Gastrocnemius medialis (tissue), 4 donors: ENCODE results near the gene RNU6-9. TPM values are rescaled to one million over a fixed set of nuclear protein-coding genes. Genes with fewer than 3 reads are reported as not detected.
"Not testable (repeated sequence)": the region's sequence is repeated elsewhere in the genome, so short reads cannot be mapped to it uniquely, and the experiment has no call there.

ENCODE experiments used
- ATAC-seq, 2 donors: fragments of 150-250 bp; one replicate each; pipeline ENCODE4 v1.9.1; 2016
- DNase-seq, 2 donors: peaks; one replicate each; pipeline ENCODE4 v3.0.0-alpha.2; 2019
- H3K27ac ChIP-seq, 4 donors: fragments of 200-600 bp; sonication (generic); 1 replicate in 1 of 4; 2 replicates in 3 of 4; pipeline ENCODE4 v1.5.1; 2016 to 2018; ENCODE audit warnings: mild to moderate bottlenecking in 2 of 4, moderate library complexity in 1 of 4
- H3K27me3 ChIP-seq, 3 donors: fragments of 200-600 bp; sonication (generic) in 2 of 3; 1 replicate in 1 of 3; 2 replicates in 2 of 3; pipeline versions ENCODE4 v1.5.1 to v1.6.0; 2016 to 2019; ENCODE audit warnings: mild to moderate bottlenecking in 1 of 3, moderate library complexity in 1 of 3
- H3K36me3 ChIP-seq, 2 donors: fragments of 200-600 bp; sonication (generic) in 1 of 2; one replicate each; pipeline ENCODE4 v1.5.1; 2017 to 2018
- H3K4me1 ChIP-seq, 2 donors: fragments of 200-600 bp; sonication (generic) in 1 of 2; one replicate each; pipeline ENCODE4 v1.5.1; 2016 to 2017; ENCODE audit warnings: mild to moderate bottlenecking in 2 of 2
- H3K4me3 ChIP-seq, 4 donors: fragments of 200-600 bp; sonication (generic) in 3 of 4; 1 replicate in 1 of 4; 2 replicates in 3 of 4; pipeline ENCODE4 v1.5.1; 2016 to 2019; ENCODE audit warnings: mild to moderate bottlenecking in 2 of 4
- H3K9me3 ChIP-seq, 3 donors: fragments of 200-600 bp; sonication (generic) in 2 of 3; 1 replicate in 1 of 3; 2 replicates in 2 of 3; pipeline ENCODE4 v1.5.1; 2016 to 2019
- POLR2A ChIP-seq, 2 donors: fragments of 450-650 bp; IDR thresholded peaks; one replicate each; pipeline ENCODE4 v1.6.1; 2017; ENCODE audit warnings: antibody characterized with exemption in 2 of 2, mild to moderate bottlenecking in 2 of 2, moderate library complexity in 2 of 2
- in situ Hi-C, 4 donors: fragments of 200-750 bp; cut with MboI; loops; one replicate each; pipeline versions ENCODE4 v1.15.0 to v1.8.0; 2017; ENCODE audit warnings: low sequenced_read_pairs in 4 of 4
- intact Hi-C: fragments of 100-400 bp; cut with DNase I; formaldehyde crosslinking; loops from one replicate; pipeline ENCODE4 v1.15.1; 2023; ENCODE audit warnings: low total_unique reads
- total RNA-seq, 4 donors: library from RNA; depleted of rRNA; stranded (reverse); fragments of >200 nt; gene quantifications; one replicate each; pipeline versions ENCODE4 v1.1.0 to v1.2.3, GENCODE V29; 2016
- TF ChIP-seq, protein P1 (sequence below), 5 experiments: fragments of 450-650 bp in 3 of 5; fragments of 200-600 bp in 2 of 5; sonication (generic) in 2 of 5; IDR thresholded peaks in 4 of 5; conservative IDR thresholded peaks in 1 of 5; 1 replicate in 4 of 5; 2 replicates in 1 of 5; pipeline ENCODE4 v1.5.1; 2016 to 2019; ENCODE audit warnings: antibody characterized with exemption in 5 of 5, mild to moderate bottlenecking in 3 of 5, moderate library complexity in 3 of 5

RNU6-9 gene
- total RNA-seq, 4 donors from 2014 or later = not detected

DNA sequence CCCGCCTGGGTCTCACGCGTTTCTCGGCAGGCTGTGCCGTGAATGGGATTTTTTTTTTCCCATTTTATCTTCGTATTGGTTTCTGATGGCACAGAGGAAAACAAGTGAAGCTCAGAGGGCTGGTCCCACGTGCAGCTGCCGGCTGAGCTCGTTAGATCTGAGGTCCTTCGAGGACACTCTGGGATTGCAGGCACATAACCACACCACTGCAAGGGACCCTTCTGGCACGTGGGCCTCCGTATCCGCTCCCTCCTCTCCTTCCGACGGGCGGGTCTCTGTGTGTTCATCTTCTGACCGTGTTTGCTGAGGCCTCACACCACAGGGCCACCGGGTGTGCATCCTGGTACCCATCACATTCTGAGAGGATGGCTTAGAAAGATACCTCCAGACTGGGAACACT lies 17.2 kb upstream of the RNU6-9 start:
- Histone ChIP-seq H3K36me3 (peaks cover 0 to 35% of the 10 kb centered on the region in 2 donors), H3K9me3 (no peaks in the 10 kb centered on the region), H3K27me3 (no peaks in the 10 kb centered on the region), H3K4me3 (no peak overlapping the region), H3K27ac (no peak overlapping the region), H3K4me1 (no peaks in the 10 kb centered on the region)
- in situ Hi-C loops = no loop called here
- DNase-seq (no peak), ATAC-seq (no peak)
- intact Hi-C loops = no loop called here
- TF ChIP-seq, protein P1, sequence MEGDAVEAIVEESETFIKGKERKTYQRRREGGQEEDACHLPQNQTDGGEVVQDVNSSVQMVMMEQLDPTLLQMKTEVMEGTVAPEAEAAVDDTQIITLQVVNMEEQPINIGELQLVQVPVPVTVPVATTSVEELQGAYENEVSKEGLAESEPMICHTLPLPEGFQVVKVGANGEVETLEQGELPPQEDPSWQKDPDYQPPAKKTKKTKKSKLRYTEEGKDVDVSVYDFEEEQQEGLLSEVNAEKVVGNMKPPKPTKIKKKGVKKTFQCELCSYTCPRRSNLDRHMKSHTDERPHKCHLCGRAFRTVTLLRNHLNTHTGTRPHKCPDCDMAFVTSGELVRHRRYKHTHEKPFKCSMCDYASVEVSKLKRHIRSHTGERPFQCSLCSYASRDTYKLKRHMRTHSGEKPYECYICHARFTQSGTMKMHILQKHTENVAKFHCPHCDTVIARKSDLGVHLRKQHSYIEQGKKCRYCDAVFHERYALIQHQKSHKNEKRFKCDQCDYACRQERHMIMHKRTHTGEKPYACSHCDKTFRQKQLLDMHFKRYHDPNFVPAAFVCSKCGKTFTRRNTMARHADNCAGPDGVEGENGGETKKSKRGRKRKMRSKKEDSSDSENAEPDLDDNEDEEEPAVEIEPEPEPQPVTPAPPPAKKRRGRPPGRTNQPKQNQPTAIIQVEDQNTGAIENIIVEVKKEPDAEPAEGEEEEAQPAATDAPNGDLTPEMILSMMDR (IDR thresholded peaks at IDR 0.05 in 4 of 5, conservative IDR thresholded peaks at IDR 0.05 in 1 of 5) = no peak
- TF ChIP-seq POLR2A (IDR thresholded peaks at IDR 0.05) = no peak

DNA sequence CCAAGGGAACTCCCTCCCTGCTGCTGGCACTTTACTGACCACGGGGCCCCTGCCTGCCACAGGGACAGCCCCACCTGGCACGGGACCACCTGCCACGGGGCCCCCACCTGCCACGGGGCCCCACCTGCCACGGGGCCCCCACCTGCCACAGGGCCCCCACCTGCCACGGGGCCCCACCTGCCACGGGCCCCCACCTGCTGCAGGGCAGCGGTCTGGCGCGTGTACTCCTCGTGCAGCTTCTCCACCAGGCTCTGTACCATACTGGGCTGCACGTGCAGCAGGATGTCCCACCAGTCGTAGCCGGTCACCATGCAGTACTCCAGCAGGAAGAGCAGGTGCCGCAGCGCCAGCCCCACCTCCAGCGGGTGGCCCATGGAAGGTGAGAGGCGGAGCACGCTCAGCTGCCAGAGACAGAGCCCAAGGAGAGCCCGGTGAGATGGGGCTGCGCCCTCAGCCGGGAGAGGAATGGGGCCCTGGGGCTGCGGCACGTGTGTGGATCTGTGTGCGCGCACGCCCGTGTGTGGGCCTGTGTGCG lies 16.4 kb upstream of the RNU6-9 start:
- DNase-seq = no peak
- Histone ChIP-seq H3K36me3 (peaks cover 0 to 42% of the 10 kb centered on the region in 2 donors), H3K4me1 (no peaks in the 10 kb centered on the region), H3K4me3 (no peak overlapping the region), H3K27me3 (no peaks in the 10 kb centered on the region), H3K27ac (no peak overlapping the region), H3K9me3 (no peaks in the 10 kb centered on the region)
- TF ChIP-seq POLR2A (IDR thresholded peaks at IDR 0.05) = no peak
- TF ChIP-seq, protein P1 (IDR thresholded peaks at IDR 0.05 in 4 of 5, conservative IDR thresholded peaks at IDR 0.05 in 1 of 5) = no peak
- intact Hi-C loops = no loop called here
- ATAC-seq = no peak
- in situ Hi-C loops = no loop called here

DNA sequence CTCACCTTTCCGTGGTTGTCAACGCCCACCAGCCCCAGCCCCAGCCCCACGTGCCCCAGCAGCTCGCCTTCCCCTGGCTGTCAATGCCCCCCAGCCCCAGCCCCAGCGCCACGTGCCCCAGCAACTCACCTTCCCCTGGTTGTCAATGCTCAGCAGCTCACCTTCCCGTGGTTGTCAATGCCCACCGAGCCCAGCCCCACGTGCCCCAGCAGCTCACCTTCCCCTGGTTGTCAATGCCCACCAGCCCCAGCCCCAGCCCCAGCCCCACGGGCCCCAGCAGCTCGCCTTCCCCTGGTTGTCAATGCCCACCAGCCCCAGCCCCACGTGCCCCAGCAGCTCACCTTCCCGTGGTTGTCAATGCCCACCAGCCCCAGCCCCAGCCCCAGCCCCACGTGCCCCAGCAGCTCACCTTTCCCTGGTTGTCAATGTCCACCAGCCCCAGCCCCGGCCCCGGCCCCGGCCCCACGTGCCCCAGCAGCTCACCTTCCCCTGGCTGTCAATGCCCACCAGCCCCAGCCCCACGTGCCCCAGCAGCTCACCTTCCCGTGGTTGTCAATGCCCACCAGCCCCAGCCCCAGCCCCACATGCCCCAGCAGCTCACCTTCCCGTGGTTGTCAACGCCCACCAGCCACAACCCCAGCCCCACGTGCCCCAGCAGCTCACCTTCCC lies 15.2 kb upstream of the RNU6-9 start:
- H3K4me1 ChIP-seq, H3K27ac ChIP-seq, H3K4me3 ChIP-seq, intact Hi-C loops, H3K9me3 ChIP-seq, H3K27me3 ChIP-seq, DNase-seq, ATAC-seq, in situ Hi-C loops: not testable (repeated sequence)
- H3K36me3 ChIP-seq = peaks cover 0 to 48% of the 10 kb centered on the region in 2 donors

DNA sequence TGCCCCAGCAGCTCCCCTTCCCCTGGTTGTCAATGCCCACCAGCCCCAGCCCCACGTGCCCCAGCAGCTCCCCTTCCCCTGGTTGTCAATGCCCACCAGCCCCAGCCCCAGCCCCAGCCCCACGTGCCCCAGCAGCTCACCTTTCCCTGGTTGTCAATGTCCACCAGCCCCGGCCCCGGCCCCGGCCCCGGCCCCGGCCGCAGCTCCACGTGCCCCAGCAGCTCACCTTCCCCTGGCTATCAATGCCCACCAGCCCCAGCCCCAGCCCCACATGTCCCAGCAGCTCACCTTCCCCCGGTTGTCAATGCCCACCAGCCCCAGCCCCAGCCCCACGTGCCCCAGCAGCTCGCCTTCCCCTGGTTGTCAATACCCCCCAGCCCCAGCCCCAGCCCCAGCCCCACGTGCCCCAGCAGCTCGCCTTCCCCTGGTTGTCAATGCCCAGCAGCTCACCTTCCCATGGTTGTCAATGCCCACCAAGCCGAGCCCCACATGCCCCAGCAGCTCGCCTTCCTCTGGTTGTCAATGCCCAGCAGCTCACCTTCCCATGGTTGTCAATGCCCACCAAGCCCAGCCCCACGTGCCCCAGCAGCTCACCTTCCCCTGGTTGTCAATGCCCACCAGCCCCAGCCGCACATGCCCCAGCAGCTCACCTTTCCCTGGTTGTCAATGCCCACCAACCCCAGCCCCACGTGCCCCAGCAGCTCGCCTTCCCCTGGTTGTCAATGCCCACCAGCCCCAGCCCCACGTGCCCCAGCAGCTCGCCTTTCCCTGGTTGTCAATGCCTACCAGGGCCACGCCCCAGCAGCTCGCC lies 14.3 kb upstream of the RNU6-9 start:
- peaks cover 0 to 46% of the 10 kb centered on the region in 2 donors for H3K36me3 ChIP-seq
- H3K27ac ChIP-seq, ATAC-seq, H3K4me1 ChIP-seq, H3K9me3 ChIP-seq, H3K4me3 ChIP-seq, H3K27me3 ChIP-seq, intact Hi-C loops, DNase-seq, in situ Hi-C loops: not testable (repeated sequence)

DNA sequence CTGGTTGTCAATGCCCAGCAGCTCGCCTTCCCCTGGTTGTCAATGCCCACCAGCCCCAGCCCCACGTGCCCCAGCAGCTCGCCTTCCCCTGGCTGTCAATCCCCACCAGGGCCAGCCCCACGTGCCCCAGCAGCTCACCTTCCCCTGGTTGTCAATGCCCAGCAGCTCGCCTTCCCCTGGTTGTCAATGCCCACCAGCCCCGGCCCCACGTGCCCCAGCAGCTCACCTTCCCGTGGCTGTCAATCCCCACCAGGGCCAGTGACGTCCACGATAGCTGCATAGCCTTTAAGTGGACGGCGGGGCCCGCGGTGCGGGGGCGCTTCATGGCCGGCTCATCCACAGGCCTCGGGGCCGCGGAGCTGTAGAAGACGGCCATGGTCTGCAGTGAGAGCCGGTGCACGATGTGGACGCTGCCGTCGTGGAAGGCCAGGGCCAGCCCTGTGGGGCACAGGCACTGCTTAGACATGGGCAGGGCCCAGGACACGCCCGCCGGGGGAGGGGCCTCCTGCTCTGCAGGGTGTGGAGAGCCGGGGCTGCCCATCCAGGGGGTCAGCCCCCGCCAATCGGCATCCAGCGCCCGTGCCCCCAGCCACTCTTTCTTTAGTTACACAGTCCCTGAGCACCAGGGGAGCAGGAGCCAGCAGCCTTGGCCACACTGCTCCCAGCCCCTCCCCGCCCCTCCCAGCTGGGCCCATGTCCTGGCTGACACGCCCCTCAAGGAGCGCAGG lies 13.4 kb upstream of the RNU6-9 start:
- no peak for ATAC-seq
- no peaks in the 10 kb centered on the region for H3K27me3 ChIP-seq
- H3K4me1 ChIP-seq = no peaks in the 10 kb centered on the region
- no peak for DNase-seq
- no peak overlapping the region for H3K4me3 ChIP-seq
- in situ Hi-C loops (no loop called here), intact Hi-C loops (no loop called here)
- no peaks in the 10 kb centered on the region for H3K9me3 ChIP-seq
- no peak for TF ChIP-seq POLR2A (IDR thresholded peaks at IDR 0.05)
- TF ChIP-seq, protein P1 (IDR thresholded peaks at IDR 0.05 in 4 of 5, conservative IDR thresholded peaks at IDR 0.05 in 1 of 5) = no peak
- H3K27ac ChIP-seq = no peak overlapping the region
- peaks cover 0 to 53% of the 10 kb centered on the region in 2 donors for H3K36me3 ChIP-seq
